Measurements from ENCODE around the gene ANKS1A.
"Not testable (repeated sequence)": the region's sequence is repeated elsewhere in the genome, so short reads cannot be mapped to it uniquely, and the experiment has no call there.

GRCh38 chr6:34999153-34999552, 110.1 kb downstream of the ANKS1A start:
- TF ChIP-seq, protein P1, sequence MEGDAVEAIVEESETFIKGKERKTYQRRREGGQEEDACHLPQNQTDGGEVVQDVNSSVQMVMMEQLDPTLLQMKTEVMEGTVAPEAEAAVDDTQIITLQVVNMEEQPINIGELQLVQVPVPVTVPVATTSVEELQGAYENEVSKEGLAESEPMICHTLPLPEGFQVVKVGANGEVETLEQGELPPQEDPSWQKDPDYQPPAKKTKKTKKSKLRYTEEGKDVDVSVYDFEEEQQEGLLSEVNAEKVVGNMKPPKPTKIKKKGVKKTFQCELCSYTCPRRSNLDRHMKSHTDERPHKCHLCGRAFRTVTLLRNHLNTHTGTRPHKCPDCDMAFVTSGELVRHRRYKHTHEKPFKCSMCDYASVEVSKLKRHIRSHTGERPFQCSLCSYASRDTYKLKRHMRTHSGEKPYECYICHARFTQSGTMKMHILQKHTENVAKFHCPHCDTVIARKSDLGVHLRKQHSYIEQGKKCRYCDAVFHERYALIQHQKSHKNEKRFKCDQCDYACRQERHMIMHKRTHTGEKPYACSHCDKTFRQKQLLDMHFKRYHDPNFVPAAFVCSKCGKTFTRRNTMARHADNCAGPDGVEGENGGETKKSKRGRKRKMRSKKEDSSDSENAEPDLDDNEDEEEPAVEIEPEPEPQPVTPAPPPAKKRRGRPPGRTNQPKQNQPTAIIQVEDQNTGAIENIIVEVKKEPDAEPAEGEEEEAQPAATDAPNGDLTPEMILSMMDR (IDR thresholded peaks at IDR 0.05) = not testable (repeated sequence)
- not testable (repeated sequence) for TF ChIP-seq EZH2, EZH2phosphoT487 (IDR thresholded peaks at IDR 0.05)

All from neural progenitor cell (in vitro differentiated cells).